OCI-LY7 (cell line): Measurements from ENCODE around the gene AGFG2. TPM values are rescaled to one million over a fixed set of nuclear protein-coding genes. Genes with fewer than 3 reads are reported as not detected.
"Not testable (repeated sequence)": the region's sequence is repeated elsewhere in the genome, so short reads cannot be mapped to it uniquely, and the experiment has no call there.

Source experiments
- BruUV-seq: library from RNA; stranded (reverse); fragments of 400-500 nt; replicated peaks from 2 replicates; lab custom pipeline; 2021; lab: Mats Ljungman, UMichigan
- CTCF ChIA-PET: fragments of 300-600 bp; sonication (Branson Sonifier 250); formaldehyde crosslinking; loops from one replicate; lab custom pipeline; 2022; ENCODE audit warnings: antibody characterized with exemption; ENCODE audit not compliant: unreplicated experiment; lab: Charles Lee
- POLR2A ChIA-PET: fragments of 300-600 bp; sonication (Branson Sonifier 250); formaldehyde crosslinking; loops from one replicate; lab custom pipeline; 2022; ENCODE audit warnings: antibody characterized with exemption; lab: Charles Lee
- DNase-seq: peaks from one replicate; pipeline ENCODE4 v3.0.0-alpha.2; 2015; ENCODE audit warnings: low spot score
- H2AFZ ChIP-seq: fragments of 200-600 bp; sonication (generic), shearing (Covaris generic); 2 replicates; pipeline ENCODE4 v1.6.1; 2014; ENCODE audit warnings: mild to moderate bottlenecking, antibody characterized with exemption, low read length, moderate library complexity
- H3K27ac ChIP-seq: fragments of 200-600 bp; sonication (generic); 2 replicates; pipeline ENCODE4 v1.5.1; 2014; ENCODE audit warnings: mixed run types, low read depth, mild to moderate bottlenecking, moderate library complexity, low read length, inconsistent platforms; ENCODE audit not compliant: poor library complexity, severe bottlenecking
- H3K36me3 ChIP-seq: fragments of 200-600 bp; sonication (generic); 2 replicates; pipeline ENCODE4 v1.6.1; 2014; ENCODE audit warnings: mild to moderate bottlenecking, antibody characterized with exemption, low read length, moderate library complexity, mixed read lengths; ENCODE audit not compliant: insufficient read depth
- H3K4me1 ChIP-seq: fragments of 200-600 bp; sonication (generic); 2 replicates; pipeline ENCODE4 v1.5.1; 2014; ENCODE audit warnings: mild to moderate bottlenecking, low read length; ENCODE audit not compliant: insufficient read depth, poor library complexity, severe bottlenecking
- H3K4me2 ChIP-seq: fragments of 200-600 bp; sonication (generic); 2 replicates; pipeline ENCODE4 v1.6.1; 2014; ENCODE audit warnings: mild to moderate bottlenecking, low read length
- H3K4me3 ChIP-seq: fragments of 200-600 bp; sonication (generic); 2 replicates; pipeline ENCODE4 v1.5.1; 2014; ENCODE audit warnings: mild to moderate bottlenecking, low read depth, low read length; ENCODE audit not compliant: poor library complexity, severe bottlenecking
- H3K79me2 ChIP-seq: fragments of 200-600 bp; sonication (generic); 2 replicates; pipeline ENCODE4 v1.6.1; 2016; ENCODE audit warnings: low read depth, mild to moderate bottlenecking, low read length, moderate library complexity, mixed read lengths; ENCODE audit not compliant: insufficient read depth
- H3K9me2 ChIP-seq: fragments of 200-600 bp; sonication (generic); 2 replicates; pipeline ENCODE4 v1.6.1; 2016; ENCODE audit warnings: mild to moderate bottlenecking, low read length, mixed read lengths; ENCODE audit not compliant: insufficient read depth
- H3K9me3 ChIP-seq: fragments of 200-600 bp; sonication (generic); 2 replicates; pipeline ENCODE4 v1.6.1; 2014; ENCODE audit warnings: mild to moderate bottlenecking, mixed run types, low read length, mixed read lengths
- H4K20me1 ChIP-seq: fragments of 200-600 bp; sonication (generic); 2 replicates; pipeline ENCODE4 v1.6.1; 2014; ENCODE audit warnings: mild to moderate bottlenecking, antibody characterized with exemption, low read length, moderate library complexity, mixed read lengths; ENCODE audit not compliant: insufficient read depth
- CTCF ChIP-seq: fragments of 200-600 bp; sonication (generic); conservative IDR thresholded peaks from 2 replicates; pipeline ENCODE4 v1.5.1; 2014; ENCODE audit warnings: mild to moderate bottlenecking, antibody characterized with exemption, low read length, moderate library complexity, mixed read lengths
- EZH2phosphoT487 ChIP-seq: fragments of 200-600 bp; sonication (generic); IDR thresholded peaks from 2 replicates; pipeline ENCODE4 v1.6.1; 2018; ENCODE audit warnings: low read depth, borderline replicate concordance, mild to moderate bottlenecking, mixed run types, antibody characterized with exemption, low read length, moderate library complexity, mixed read lengths
- intact Hi-C: fragments of 100-400 bp; cut with micrococcal nuclease; formaldehyde crosslinking; loops from one replicate; pipeline ENCODE4 v1.10.0; 2022; ENCODE audit not compliant: unreplicated experiment
- total RNA-seq, 2 experiments: library from RNA; depleted of rRNA in 1 of 2; stranded (reverse); fragments of >200 nt in 1 of 2; shearing (Covaris generic) in 1 of 2; gene quantifications; 2 replicates each; pipeline ENCODE4 v1.2.3, GENCODE V29; 2014 to 2022

AGFG2 gene
- total RNA-seq, 2 experiments from 2014 or later, result 11.5 to 15.2 TPM

GRCh38 chr7:100519580-100519979, 19.4 kb upstream of the AGFG2 start:
- Histone ChIP-seq H3K4me3 (no peak overlapping the region), H4K20me1 (no peaks in the 10 kb centered on the region), H3K27ac (no peak overlapping the region), H3K9me3 (no peaks in the 10 kb centered on the region), H3K36me3 (no peaks in the 10 kb centered on the region), H3K4me1 (peaks cover 20% of the 10 kb centered on the region), H3K9me2 (no peaks in the 10 kb centered on the region), H3K79me2 (no peaks in the 10 kb centered on the region), H3K4me2 (no peak overlapping the region), H2AFZ (no peak overlapping the region)
- CTCF ChIA-PET, result interaction anchor here (1.3 kb wide), 1 partner anchor 49 kb away, joined by 6 read pairs; no protein-coding TSS in a partner anchor
- BruUV-seq, result no TSS peak
- TF ChIP-seq CTCF, result no peak
- no peak for TF ChIP-seq EZH2phosphoT487
- POLR2A ChIA-PET, result no interaction called here
- intact Hi-C loops, result no loop called here
- no peak for DNase-seq

GRCh38 chr7:100520138-100520537, 18.9 kb upstream of the AGFG2 start:
- POLR2A ChIA-PET, result interaction anchor here (0.9 kb wide), 1 partner anchor 16 kb away, joined by 4 read pairs; no protein-coding TSS in a partner anchor
- CTCF ChIA-PET, result interaction anchor here (1.3 kb wide), 1 partner anchor 49 kb away, joined by 6 read pairs; no protein-coding TSS in a partner anchor
- no peaks in the 10 kb centered on the region for H3K9me2 ChIP-seq
- no TSS peak for BruUV-seq
- no peak for TF ChIP-seq EZH2phosphoT487
- H3K36me3 ChIP-seq, result no peaks in the 10 kb centered on the region
- no peak overlapping the region for H3K4me3 ChIP-seq
- no peak overlapping the region for H3K4me2 ChIP-seq
- no peak overlapping the region for H3K27ac ChIP-seq
- H3K79me2 ChIP-seq, result no peaks in the 10 kb centered on the region
- no peaks in the 10 kb centered on the region for H4K20me1 ChIP-seq
- intact Hi-C loops, result no loop called here
- no peak for DNase-seq
- peaks cover 17% of the 10 kb centered on the region for H3K4me1 ChIP-seq
- H3K9me3 ChIP-seq, result no peaks in the 10 kb centered on the region
- H2AFZ ChIP-seq, result no peak overlapping the region

GRCh38 chr7:100521076-100521475, 17.9 kb upstream of the AGFG2 start:
- no peak overlapping the region for H2AFZ ChIP-seq
- no peaks in the 10 kb centered on the region for H3K9me3 ChIP-seq
- no peak overlapping the region for H3K27ac ChIP-seq
- H3K4me1 ChIP-seq, result peaks cover 7% of the 10 kb centered on the region
- H3K79me2 ChIP-seq, result no peaks in the 10 kb centered on the region
- no peaks in the 10 kb centered on the region for H4K20me1 ChIP-seq
- H3K4me3 ChIP-seq, result no peak overlapping the region
- no peaks in the 10 kb centered on the region for H3K36me3 ChIP-seq
- H3K9me2 ChIP-seq, result no peaks in the 10 kb centered on the region
- BruUV-seq, result no TSS peak
- ChIA-PET POLR2A (interaction anchor here (0.5 kb wide), 1 partner anchor 22 kb away, joined by 5 read pairs; no protein-coding TSS in a partner anchor), CTCF (no interaction called here)
- DNase-seq, result no peak
- intact Hi-C loops, result no loop called here
- TF ChIP-seq EZH2phosphoT487, result no peak
- TF ChIP-seq CTCF, result no peak
- no peak overlapping the region for H3K4me2 ChIP-seq

GRCh38 chr7:100521909-100522593, 17.0 kb upstream of the AGFG2 start:
- POLR2A ChIA-PET, result interaction anchor here (0.7 kb wide), 1 partner anchor 365 kb away, joined by 3 read pairs; no protein-coding TSS in a partner anchor
- CTCF ChIA-PET, H3K36me3 ChIP-seq, BruUV-seq, H4K20me1 ChIP-seq, H3K9me3 ChIP-seq, H3K79me2 ChIP-seq, intact Hi-C loops, H3K4me1 ChIP-seq, H3K9me2 ChIP-seq, H3K4me2 ChIP-seq, DNase-seq, H3K27ac ChIP-seq, H2AFZ ChIP-seq, H3K4me3 ChIP-seq: not testable (repeated sequence)

- H3K9me3 ChIP-seq, DNase-seq, H4K20me1 ChIP-seq, H3K36me3 ChIP-seq, CTCF ChIA-PET, intact Hi-C loops, H3K4me3 ChIP-seq, H3K4me1 ChIP-seq, H2AFZ ChIP-seq, POLR2A ChIA-PET, H3K9me2 ChIP-seq, H3K79me2 ChIP-seq, H3K4me2 ChIP-seq, BruUV-seq, H3K27ac ChIP-seq: not testable (repeated sequence)
Measured at GRCh38 chr7:100523192-100523591, 15.8 kb upstream of the AGFG2 start.
